ENCODE measurements around the gene MAP4K1.

The MAP4K1 gene

GRCh38 chr19:38650172-38650775, 32.5 kb upstream of the MAP4K1 start:
- no peak for DNase-seq (ENCODE audit: low read depth, low spot score)
- Histone ChIP-seq H3K4me1 (ENCODE audit: control insufficient read depth, insufficient read depth, low read length) (peaks cover 8% of the 10 kb centered on the region; the same call in 1 of the 2 replicates), H3K27ac (ENCODE audit: low read length) (no peak overlapping the region)

GRCh38 chr19:38649305-38650171, 31.8 kb upstream of the MAP4K1 start:
- 100% methylated on average over 1 of the region's 15 CpGs for WGBS (ENCODE audit: insufficient coverage, insufficient read length)
- no peak for DNase-seq (ENCODE audit: low read depth, low spot score)
- Histone ChIP-seq H3K4me1 (ENCODE audit: control insufficient read depth, insufficient read depth, low read length) (peaks cover 6% of the 10 kb centered on the region; the same call in 1 of the 2 replicates), H3K9me3 (ENCODE audit: control insufficient read depth, insufficient read depth, low read length) (no peaks in the 10 kb centered on the region), H3K36me3 (ENCODE audit: control insufficient read depth, insufficient read depth, low read length) (no peaks in the 10 kb centered on the region), H3K27ac (ENCODE audit: low read length) (no peak overlapping the region), H3K4me3 (ENCODE audit: low read length) (peak overlapping the region; percentile 98; the same call in 1 of the 2 replicates), H3K27me3 (ENCODE audit: control insufficient read depth, insufficient read depth, low read length) (no peaks in the 10 kb centered on the region)

More at GRCh38 chr19:38650172-38650775, 32.5 kb upstream of the MAP4K1 start:
- H3K4me3 ChIP-seq (ENCODE audit: low read length) = no peak overlapping the region
- H3K27me3 ChIP-seq (ENCODE audit: control insufficient read depth, insufficient read depth, low read length) = no peaks in the 10 kb centered on the region
- H3K9me3 ChIP-seq (ENCODE audit: control insufficient read depth, insufficient read depth, low read length) = no peaks in the 10 kb centered on the region
- WGBS (ENCODE audit: insufficient coverage, insufficient read length) = no CpG with 5 or more reads among the region's 8 CpGs
- H3K36me3 ChIP-seq (ENCODE audit: control insufficient read depth, insufficient read depth, low read length) = no peaks in the 10 kb centered on the region

- H3K4me1 ChIP-seq (ENCODE audit: control insufficient read depth, insufficient read depth, low read length) = peaks cover 6% of the 10 kb centered on the region; the same call in 1 of the 2 replicates
- DNase-seq (ENCODE audit: low read depth, low spot score) = no peak
- no peak overlapping the region for H3K27ac ChIP-seq (ENCODE audit: low read length)
- H3K4me3 ChIP-seq (ENCODE audit: low read length) = peak overlapping the region; percentile 98; the same call in 1 of the 2 replicates
- no peaks in the 10 kb centered on the region for H3K9me3 ChIP-seq (ENCODE audit: control insufficient read depth, insufficient read depth, low read length)
- H3K27me3 ChIP-seq (ENCODE audit: control insufficient read depth, insufficient read depth, low read length) = no peaks in the 10 kb centered on the region
- WGBS (ENCODE audit: insufficient coverage, insufficient read length) = 100% methylated on average over 3 of the region's 13 CpGs
- no peaks in the 10 kb centered on the region for H3K36me3 ChIP-seq (ENCODE audit: control insufficient read depth, insufficient read depth, low read length)
These were observed 31.1 kb upstream of the MAP4K1 start for GRCh38 chr19:38648769-38649304.

- WGBS (ENCODE audit: insufficient coverage, insufficient read length) = 100% methylated on average over 1 of the region's 19 CpGs
- H3K27ac ChIP-seq (ENCODE audit: low read length) = no peak overlapping the region
- DNase-seq (ENCODE audit: low read depth, low spot score) = no peak
These were observed 30.4 kb upstream of the MAP4K1 start for GRCh38 chr19:38647966-38648768.

GRCh38 chr19:38647368-38647965, 29.7 kb upstream of the MAP4K1 start, which contains the start of gene ACTN4:
Gene ACTN4 (plus strand): TSS chr19:38647649. CDS start chr19:38647746, 97 bp downstream.
- no peaks in the 10 kb centered on the region for H3K36me3 ChIP-seq (ENCODE audit: control insufficient read depth, insufficient read depth, low read length)
- H3K4me1 ChIP-seq (ENCODE audit: control insufficient read depth, insufficient read depth, low read length) = peaks cover 5% of the 10 kb centered on the region; the same call in 1 of the 2 replicates
- peak within 1 kb of the TSS; percentile 98 for H3K4me3 ChIP-seq (ENCODE audit: low read length)
- H3K27me3 ChIP-seq (ENCODE audit: control insufficient read depth, insufficient read depth, low read length) = no peaks in the 10 kb centered on the region
- H3K9me3 ChIP-seq (ENCODE audit: control insufficient read depth, insufficient read depth, low read length) = no peaks in the 10 kb centered on the region
- WGBS (ENCODE audit: insufficient coverage, insufficient read length) = no CpG with 5 or more reads among the region's 77 CpGs
- DNase-seq (ENCODE audit: low read depth, low spot score) = peak; percentile 93
- no peak within 1 kb of the TSS for H3K27ac ChIP-seq (ENCODE audit: low read length)

More at GRCh38 chr19:38647966-38648768, 30.4 kb upstream of the MAP4K1 start:
- H3K4me3 ChIP-seq (ENCODE audit: low read length) = peak overlapping the region; percentile 98
- no peaks in the 10 kb centered on the region for H3K36me3 ChIP-seq (ENCODE audit: control insufficient read depth, insufficient read depth, low read length)
- H3K27me3 ChIP-seq (ENCODE audit: control insufficient read depth, insufficient read depth, low read length) = no peaks in the 10 kb centered on the region
- H3K4me1 ChIP-seq (ENCODE audit: control insufficient read depth, insufficient read depth, low read length) = peaks cover 6% of the 10 kb centered on the region; the same call in 1 of the 2 replicates
- no peaks in the 10 kb centered on the region for H3K9me3 ChIP-seq (ENCODE audit: control insufficient read depth, insufficient read depth, low read length)

DNA sequence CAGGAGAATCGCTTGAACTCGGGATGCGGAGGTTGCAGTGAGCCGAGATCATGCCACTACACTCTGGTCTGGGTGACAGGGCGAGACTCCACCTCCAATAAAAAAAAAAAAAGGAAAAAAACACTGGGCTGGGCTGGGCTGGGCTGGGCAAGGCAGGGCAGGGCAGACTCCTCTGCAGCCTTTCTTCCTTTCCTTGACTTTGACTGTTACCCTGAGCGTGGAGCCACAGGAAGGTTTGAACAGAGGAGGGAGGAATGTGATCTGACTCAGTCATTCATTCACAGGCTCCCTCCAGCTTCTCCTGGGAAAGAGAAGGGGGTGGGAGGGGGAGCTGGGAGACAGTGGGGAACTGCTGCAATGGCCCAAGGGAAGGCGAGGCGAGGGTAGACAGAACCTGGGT, 27.0 kb upstream of the MAP4K1 start:
- WGBS (ENCODE audit: insufficient coverage, insufficient read length) = no CpG with 5 or more reads among the region's 8 CpGs
- no peaks in the 10 kb centered on the region for H3K36me3 ChIP-seq (ENCODE audit: control insufficient read depth, insufficient read depth, low read length)
- no peaks in the 10 kb centered on the region for H3K9me3 ChIP-seq (ENCODE audit: control insufficient read depth, insufficient read depth, low read length)
- no peaks in the 10 kb centered on the region for H3K4me1 ChIP-seq (ENCODE audit: control insufficient read depth, insufficient read depth, low read length)
- no peak overlapping the region for H3K27ac ChIP-seq (ENCODE audit: low read length)
- H3K27me3 ChIP-seq (ENCODE audit: control insufficient read depth, insufficient read depth, low read length) = no peaks in the 10 kb centered on the region
- no peak for DNase-seq (ENCODE audit: low read depth, low spot score)
- no peak overlapping the region for H3K4me3 ChIP-seq (ENCODE audit: low read length)

- Histone ChIP-seq H3K27ac (ENCODE audit: low read length) (no peak overlapping the region), H3K4me3 (ENCODE audit: low read length) (no peak overlapping the region), H3K9me3 (ENCODE audit: control insufficient read depth, insufficient read depth, low read length) (no peaks in the 10 kb centered on the region), H3K4me1 (ENCODE audit: control insufficient read depth, insufficient read depth, low read length) (no peaks in the 10 kb centered on the region), H3K27me3 (ENCODE audit: control insufficient read depth, insufficient read depth, low read length) (no peaks in the 10 kb centered on the region), H3K36me3 (ENCODE audit: control insufficient read depth, insufficient read depth, low read length) (no peaks in the 10 kb centered on the region)
- no CpG with 5 or more reads among the region's 9 CpGs for WGBS (ENCODE audit: insufficient coverage, insufficient read length)
- no peak for DNase-seq (ENCODE audit: low read depth, low spot score)
These were observed 24.4 kb upstream of the MAP4K1 start for GRCh38 chr19:38642176-38642575.

GRCh38 chr19:38640368-38640767, 22.6 kb upstream of the MAP4K1 start:
- no peak overlapping the region for H3K4me3 ChIP-seq (ENCODE audit: low read length)
- H3K27ac ChIP-seq (ENCODE audit: low read length) = no peak overlapping the region
- peaks cover 5% of the 10 kb centered on the region; the same call in 1 of the 2 replicates for H3K36me3 ChIP-seq (ENCODE audit: control insufficient read depth, insufficient read depth, low read length)
- H3K9me3 ChIP-seq (ENCODE audit: control insufficient read depth, insufficient read depth, low read length) = no peaks in the 10 kb centered on the region
- H3K4me1 ChIP-seq (ENCODE audit: control insufficient read depth, insufficient read depth, low read length) = no peaks in the 10 kb centered on the region
- no peak for DNase-seq (ENCODE audit: low read depth, low spot score)
- H3K27me3 ChIP-seq (ENCODE audit: control insufficient read depth, insufficient read depth, low read length) = no peaks in the 10 kb centered on the region
- WGBS (ENCODE audit: insufficient coverage, insufficient read length) = no CpG with 5 or more reads among the region's 4 CpGs

GRCh38 chr19:38639679-38640078, 21.9 kb upstream of the MAP4K1 start:
- Histone ChIP-seq H3K36me3 (ENCODE audit: control insufficient read depth, insufficient read depth, low read length) (peaks cover 5% of the 10 kb centered on the region; the same call in 1 of the 2 replicates), H3K27ac (ENCODE audit: low read length) (no peak overlapping the region), H3K27me3 (ENCODE audit: control insufficient read depth, insufficient read depth, low read length) (no peaks in the 10 kb centered on the region), H3K9me3 (ENCODE audit: control insufficient read depth, insufficient read depth, low read length) (no peaks in the 10 kb centered on the region), H3K4me3 (ENCODE audit: low read length) (no peak overlapping the region), H3K4me1 (ENCODE audit: control insufficient read depth, insufficient read depth, low read length) (no peaks in the 10 kb centered on the region)
- DNase-seq (ENCODE audit: low read depth, low spot score) = no peak
- no CpG with 5 or more reads among the region's 2 CpGs for WGBS (ENCODE audit: insufficient coverage, insufficient read length)

Data from iPS DF 6.9 (cell line).